ENCODE results near the gene DCANP1.

- TF ChIP-seq CTCF (IDR thresholded peaks at IDR 0.05) (no peak), ZFX (IDR thresholded peaks at IDR 0.05; ENCODE audit: borderline replicate concordance) (no peak)
Observed at GRCh38 chr5:135396459-135397055, 50.6 kb downstream of the DCANP1 start.

All from 22Rv1 (cell line).